SIG-M5 (cell line): ENCODE data around the gene REXO4.

Experiments used
- DNase-seq: peaks from one replicate; lab custom pipeline; 2025; lab: John Stamatoyannopoulos, UW

The REXO4 gene

DNA sequence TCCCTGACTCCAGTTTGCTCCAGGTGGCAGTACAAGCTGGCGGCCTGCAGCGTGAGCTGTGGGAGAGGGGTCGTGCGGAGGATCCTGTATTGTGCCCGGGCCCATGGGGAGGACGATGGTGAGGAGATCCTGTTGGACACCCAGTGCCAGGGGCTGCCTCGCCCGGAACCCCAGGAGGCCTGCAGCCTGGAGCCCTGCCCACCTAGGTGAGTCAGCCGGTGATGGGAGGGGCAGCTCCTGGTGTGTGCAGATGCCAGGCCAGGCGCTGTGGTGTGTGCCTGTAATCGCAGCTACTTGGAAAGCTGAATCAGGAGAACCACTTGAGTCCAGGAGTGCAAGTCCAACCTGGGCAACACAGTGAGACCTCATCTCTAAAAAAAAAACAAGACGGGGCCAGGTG, 31.9 kb upstream of the REXO4 start:
- no peak for DNase-seq

DNA sequence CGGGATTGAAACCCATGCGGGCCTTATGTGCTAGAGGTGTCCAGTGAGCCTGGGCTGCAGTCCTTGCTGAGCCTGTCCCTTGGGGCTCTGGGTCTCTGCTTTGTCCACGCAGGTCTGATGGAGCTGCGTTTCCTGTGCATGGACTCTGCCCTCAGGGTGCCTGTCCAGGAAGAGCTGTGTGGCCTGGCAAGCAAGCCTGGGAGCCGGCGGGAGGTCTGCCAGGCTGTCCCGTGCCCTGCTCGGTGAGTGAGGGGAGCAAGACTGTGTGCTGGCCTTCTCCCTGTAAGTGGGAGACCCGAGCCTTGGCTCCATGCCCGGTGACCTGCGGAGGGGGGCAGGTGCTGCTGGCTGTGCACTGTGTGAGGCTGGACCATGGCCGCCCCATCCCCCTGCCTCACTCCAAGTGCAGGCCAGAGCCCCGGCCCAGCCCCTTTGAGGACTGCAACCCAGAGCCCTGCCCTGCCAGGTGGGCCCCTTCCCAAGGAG, 30.7 kb upstream of the REXO4 start:
- no peak for DNase-seq

GRCh38 chr9:133445293-133445969, 27.6 kb upstream of the REXO4 start:
- no peak for DNase-seq

DNA sequence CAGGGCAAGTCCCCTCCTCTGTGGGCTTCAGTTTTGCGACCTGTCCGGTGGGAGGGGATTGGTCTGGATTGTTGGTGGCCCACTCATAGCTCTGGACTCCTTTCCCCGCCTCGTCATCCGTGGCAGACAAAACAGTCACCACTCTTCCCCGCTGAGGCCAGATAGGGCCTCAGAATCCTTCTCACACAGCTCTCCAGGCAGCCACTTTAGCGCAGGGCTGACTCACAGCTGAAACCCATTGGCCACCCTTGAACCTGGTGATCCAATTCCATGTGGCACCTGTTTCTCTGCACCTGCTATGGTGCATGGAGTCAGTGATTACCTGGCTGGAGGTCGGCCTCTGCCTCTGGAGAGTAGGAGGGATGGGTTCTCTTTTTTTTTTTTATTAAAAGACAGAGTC, 26.2 kb upstream of the REXO4 start:
- DNase-seq, result no peak

DNA sequence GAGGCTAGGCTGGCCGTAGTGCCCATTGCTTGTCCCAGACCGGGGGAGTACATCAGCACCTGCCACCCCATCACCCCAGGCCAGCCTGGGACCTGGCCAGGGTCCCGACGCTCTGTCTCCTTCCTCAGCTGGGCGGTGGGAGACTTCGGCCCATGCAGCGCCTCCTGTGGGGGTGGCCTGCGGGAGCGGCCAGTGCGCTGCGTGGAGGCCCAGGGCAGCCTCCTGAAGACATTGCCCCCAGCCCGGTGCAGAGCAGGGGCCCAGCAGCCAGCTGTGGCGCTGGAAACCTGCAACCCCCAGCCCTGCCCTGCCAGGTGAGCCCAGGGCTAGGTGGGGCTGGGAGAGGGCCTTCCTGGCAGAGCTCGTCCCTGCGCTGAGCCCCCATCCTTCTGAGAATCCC, 25.4 kb upstream of the REXO4 start:
- DNase-seq, result no peak

GRCh38 chr9:133441571-133441970, 23.8 kb upstream of the REXO4 start:
- DNase-seq, result no peak

GRCh38 chr9:133440874-133441273, 23.1 kb upstream of the REXO4 start:
- DNase-seq, result no peak

DNA sequence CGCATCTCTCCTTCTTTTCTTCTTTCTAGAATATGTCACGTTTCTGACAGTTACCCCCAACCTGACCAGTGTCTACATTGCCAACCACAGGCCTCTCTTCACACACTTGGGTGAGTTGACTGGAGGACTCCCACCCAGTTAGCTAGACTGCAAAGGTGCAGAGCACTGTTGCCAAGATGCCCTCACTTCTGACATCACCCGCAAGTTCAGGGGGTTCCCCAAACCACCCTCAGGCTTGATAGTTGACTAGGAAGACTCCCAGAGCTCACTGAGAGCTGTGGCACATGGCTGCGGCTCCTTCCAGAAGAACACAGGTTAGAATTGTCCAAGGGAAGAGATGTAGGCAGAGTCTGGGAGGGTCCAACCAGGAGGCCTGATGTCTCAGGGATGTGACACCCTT, 21.5 kb upstream of the REXO4 start:
- no peak for DNase-seq

DNA sequence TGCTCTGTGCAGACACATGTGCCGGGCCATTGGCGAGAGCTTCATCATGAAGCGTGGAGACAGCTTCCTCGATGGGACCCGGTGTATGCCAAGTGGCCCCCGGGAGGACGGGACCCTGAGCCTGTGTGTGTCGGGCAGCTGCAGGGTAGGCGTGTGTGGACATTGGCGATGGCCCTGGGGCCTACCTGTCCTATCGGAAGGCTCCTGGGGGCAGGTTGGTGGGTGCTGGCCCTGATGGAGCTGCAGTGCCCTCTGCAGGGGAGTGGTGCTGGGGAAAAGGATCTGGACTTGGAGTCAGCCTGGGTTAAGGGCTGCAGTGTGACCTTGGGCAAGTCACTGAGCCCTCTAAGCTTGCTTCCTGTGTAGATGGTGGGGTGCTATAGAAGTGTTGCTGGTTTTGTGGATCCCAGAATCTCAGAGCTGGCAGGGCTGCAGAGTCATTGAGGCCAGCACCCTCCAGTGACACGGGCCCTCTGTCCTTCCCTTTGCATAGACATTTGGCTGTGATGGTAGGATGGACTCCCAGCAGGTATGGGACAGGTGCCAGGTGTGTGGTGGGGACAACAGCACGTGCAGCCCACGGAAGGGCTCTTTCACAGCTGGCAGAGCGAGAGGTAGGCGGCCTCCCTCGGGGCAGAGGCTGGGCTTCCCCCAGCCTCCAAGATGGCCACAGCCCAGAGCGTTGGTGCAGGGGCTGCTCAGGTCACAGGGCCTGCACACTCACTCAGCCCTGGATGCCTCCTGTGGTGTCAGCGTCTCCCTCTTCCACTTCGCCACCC, 20.1 kb upstream of the REXO4 start:
- no peak for DNase-seq

DNA sequence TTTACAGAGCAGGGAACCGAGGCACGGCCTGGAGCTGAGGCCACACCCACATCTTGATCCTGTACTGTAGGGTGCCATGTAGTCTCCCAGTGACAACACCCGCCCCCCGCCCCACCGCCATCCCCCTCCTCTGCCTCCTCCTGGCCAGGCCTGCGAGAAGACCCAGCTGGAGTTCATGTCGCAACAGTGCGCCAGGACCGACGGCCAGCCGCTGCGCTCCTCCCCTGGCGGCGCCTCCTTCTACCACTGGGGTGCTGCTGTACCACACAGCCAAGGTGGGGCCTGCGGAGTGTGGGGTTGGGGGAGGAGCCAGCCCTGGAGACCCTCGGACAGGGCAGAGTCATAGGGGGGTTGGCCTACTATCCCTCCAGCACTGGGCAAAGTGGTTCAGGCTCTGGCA, 18.9 kb upstream of the REXO4 start:
- DNase-seq, result no peak

DNA sequence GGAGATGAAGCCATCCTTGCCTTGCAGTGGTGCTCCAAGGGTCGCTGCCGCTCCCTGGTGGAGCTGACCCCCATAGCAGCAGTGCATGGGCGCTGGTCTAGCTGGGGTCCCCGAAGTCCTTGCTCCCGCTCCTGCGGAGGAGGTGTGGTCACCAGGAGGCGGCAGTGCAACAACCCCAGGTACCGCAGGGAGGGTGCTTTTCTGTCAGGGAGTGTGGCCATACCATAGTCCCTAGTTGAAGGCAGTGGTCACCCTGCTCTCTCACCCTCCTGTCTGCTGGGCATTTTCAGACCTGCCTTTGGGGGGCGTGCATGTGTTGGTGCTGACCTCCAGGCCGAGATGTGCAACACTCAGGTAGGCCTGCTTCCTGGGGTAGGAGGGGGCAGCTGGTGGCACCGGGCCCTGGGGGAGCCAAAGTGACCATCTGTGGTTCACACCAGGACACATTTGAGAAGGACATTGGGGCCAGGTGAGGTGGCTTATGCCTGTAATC, 15.6 kb upstream of the REXO4 start:
- no peak for DNase-seq

- DNase-seq, result no peak
Observed at GRCh38 chr9:133430244-133430643, 12.4 kb upstream of the REXO4 start.

DNA sequence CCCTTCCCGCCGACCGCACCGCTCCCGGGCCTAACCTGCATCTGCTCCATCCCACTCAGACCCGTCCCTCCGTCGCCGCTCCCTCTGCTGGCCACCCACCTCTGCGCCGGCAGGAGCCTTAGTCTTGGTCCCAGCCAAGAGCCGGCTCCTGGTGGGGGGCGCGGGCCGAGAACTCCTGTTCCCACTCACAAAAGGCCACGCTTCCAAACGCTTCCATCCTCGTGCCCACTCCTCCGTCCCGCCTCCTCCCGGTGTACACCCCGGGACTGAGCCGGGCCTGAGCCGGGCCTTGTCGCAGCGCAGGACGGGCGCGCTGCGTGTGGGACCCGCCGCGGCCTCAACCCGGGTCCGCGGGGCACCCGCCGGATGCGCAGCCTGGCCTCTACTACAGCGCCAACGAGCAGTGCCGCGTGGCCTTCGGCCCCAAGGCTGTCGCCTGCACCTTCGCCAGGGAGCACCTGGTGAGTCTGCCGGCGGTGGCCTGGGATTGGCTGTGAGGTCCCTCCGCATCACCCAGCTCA, 11.9 kb upstream of the REXO4 start:
- no peak for DNase-seq

GRCh38 chr9:133429214-133429613, 11.4 kb upstream of the REXO4 start:
- DNase-seq, result no peak

DNA sequence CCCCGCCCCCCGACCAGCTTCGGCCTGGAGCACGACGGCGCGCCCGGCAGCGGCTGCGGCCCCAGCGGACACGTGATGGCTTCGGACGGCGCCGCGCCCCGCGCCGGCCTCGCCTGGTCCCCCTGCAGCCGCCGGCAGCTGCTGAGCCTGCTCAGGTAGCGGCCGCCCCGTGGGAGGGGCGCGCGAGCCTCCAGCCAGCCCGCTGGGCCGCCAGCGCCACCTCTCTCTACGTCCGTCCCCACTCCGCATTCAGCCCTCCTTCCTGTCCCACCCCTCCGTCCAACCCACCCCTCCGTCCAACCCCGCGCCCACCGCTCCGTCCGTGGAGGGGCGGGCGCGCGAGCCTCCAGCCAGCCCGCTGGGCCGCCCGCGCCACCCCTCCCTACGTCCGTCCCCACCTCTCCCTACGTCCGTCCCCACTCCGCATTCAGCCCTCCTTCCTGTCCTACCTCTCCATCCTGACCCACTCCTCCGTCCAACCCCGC, 10.8 kb upstream of the REXO4 start:
- no peak for DNase-seq

- no peak for DNase-seq
Observed at GRCh38 chr9:133427658-133428348, 10.0 kb upstream of the REXO4 start.

DNA sequence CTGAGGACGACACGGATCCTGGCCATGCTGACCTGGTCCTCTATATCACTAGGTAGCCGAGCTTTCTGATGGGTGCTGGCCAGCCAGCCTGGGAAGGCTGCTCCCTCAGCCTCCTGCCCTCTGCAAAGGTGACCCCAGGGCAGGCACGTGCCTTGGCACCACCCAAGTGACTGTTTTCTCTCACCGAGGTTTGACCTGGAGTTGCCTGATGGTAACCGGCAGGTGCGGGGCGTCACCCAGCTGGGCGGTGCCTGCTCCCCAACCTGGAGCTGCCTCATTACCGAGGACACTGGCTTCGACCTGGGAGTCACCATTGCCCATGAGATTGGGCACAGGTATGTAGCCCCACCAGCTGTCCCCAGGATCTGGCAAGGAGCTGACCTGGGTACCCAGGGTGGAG, 8.2 kb upstream of the REXO4 start:
- no peak for DNase-seq

DNA sequence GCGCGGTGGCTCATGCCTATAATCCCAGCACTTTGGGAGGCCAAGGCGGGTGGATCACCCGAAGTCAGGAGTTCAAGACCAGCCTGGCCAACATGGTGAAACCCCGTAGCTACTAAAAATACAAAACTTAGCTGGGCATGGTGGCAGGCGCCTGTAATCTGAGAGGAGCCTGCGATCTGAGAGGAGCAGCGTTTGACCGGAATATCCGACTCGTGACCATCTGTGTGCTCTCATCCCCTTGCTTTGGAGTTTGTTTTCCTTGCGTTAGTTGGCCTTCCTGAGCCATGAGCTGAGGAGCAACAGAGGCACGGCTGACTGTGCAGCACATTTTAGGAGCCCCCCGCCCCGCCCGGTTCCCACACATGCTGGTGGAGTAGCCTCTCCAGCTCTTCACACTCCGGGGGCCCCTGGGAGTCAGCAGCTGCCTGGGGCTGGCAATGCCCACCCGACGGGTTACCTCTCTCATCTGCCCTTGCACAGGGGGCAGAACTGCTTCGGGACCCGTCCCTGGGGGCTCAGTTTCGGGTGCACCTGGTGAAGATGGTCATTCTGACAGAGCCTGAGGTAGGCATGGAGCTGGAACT, 7.3 kb upstream of the REXO4 start:
- DNase-seq, result no peak

DNA sequence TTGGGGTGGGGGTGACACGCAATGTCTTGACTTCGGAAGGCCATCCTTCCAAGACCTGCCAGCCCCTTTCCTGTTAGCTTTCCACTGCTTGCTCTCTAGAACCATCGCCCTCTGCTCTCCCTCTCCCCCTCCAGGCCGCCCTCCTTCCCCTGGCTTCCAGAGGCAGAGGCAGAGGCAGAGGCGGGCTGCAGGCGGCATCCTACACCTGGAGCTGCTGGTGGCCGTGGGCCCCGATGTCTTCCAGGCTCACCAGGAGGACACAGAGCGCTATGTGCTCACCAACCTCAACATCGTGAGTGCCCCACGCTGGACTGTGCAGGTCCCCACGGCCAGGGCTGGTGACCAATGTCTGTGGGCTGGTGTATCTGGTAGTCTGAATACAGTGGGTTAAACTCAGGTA, 6.4 kb upstream of the REXO4 start:
- no peak for DNase-seq

GRCh38 chr9:133423216-133423615, 5.4 kb upstream of the REXO4 start:
- DNase-seq, result no peak

DNA sequence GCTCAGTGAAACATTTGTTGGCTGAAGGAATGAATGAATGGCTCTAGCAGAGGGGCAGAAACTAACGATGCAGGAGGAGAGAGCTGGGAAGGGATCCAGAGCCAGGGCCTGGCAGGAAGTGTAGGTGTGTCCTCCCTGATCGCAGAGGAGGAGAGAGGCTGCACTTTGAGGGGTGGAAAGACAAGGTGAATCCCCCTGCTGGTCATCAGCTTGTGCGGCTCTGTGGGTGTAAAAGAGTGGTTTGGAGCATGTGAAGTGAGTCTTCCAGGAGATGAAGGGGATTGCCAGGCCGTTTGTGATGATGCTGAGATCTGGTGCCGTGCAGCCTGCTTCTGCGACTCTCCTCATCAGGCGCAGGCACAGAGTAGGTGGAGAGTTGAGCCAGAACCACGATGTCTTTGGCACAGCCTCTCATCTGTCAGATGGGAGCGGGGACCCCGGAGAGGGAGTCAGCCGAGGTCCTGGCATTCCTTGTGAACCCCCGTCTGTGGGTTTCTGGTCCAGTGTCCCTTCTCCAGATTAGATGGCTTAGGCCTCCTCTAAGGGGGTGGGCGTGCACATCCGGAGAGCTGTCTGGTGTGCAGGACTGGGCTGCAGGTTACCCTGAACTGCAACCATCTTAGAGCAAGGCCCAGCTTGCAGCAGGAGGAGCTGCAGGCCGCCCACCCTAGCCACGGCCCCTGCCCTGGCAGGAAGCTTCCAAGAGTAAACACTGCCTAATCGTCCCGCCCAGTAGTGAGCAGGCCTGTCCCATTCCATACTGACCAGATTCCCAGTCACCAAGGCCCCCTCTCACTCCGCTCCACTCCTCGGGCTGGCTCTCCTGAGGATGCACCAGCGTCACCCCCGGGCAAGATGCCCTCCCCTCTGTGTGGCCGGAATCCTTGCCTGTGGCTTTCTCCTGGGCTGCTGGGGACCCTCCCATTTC, 4.1 kb upstream of the REXO4 start, which contains the start of gene ADAMTS13:
TSS of gene ADAMTS13 (plus strand) at position 753 of the 928 bp plus-strand sequence. CDS start at position 830, 77 bp downstream.
- no peak for DNase-seq
